Neural progenitor cell (in vitro differentiated cells): ENCODE results near the gene HSD17B2. TPM values are rescaled to one million over a fixed set of nuclear protein-coding genes. Genes with fewer than 3 reads are reported as not detected.

Experiments used
- DNase-seq: peaks from one replicate; pipeline ENCODE4 v3.0.0-alpha.2; 2016; ENCODE audit warnings: low spot score
- H2AFZ ChIP-seq: fragments of 200-600 bp; sonication (generic); replicated peaks from 2 replicates; pipeline ENCODE4 v1.6.1; 2016; ENCODE audit warnings: antibody characterized with exemption
- H3F3A ChIP-seq: fragments of 200-600 bp; sonication (generic); 2 replicates; pipeline ENCODE4 v1.6.1; 2016; ENCODE audit warnings: antibody characterized with exemption, low read depth
- H3K27ac ChIP-seq: fragments of 200-600 bp; sonication (generic); 2 replicates; pipeline ENCODE4 v1.5.1; 2016; ENCODE audit warnings: mild to moderate bottlenecking
- H3K27me3 ChIP-seq: fragments of 200-600 bp; sonication (generic); 2 replicates; pipeline ENCODE4 v1.6.1; 2016; ENCODE audit warnings: mild to moderate bottlenecking, moderate library complexity
- H3K36me3 ChIP-seq: fragments of 200-600 bp; sonication (generic); 2 replicates; pipeline ENCODE4 v1.5.1; 2016
- H3K4me1 ChIP-seq: fragments of 200-600 bp; sonication (generic); 2 replicates; pipeline ENCODE4 v1.6.1; 2016; ENCODE audit warnings: mixed run types
- H3K4me2 ChIP-seq: fragments of 200-600 bp; sonication (generic); 2 replicates; pipeline ENCODE4 v1.6.1; 2016
- H3K4me3 ChIP-seq: fragments of 200-600 bp; sonication (generic); 2 replicates; pipeline ENCODE4 v1.5.1; 2016
- H3K79me2 ChIP-seq: fragments of 200-600 bp; sonication (generic); 2 replicates; pipeline ENCODE4 v1.6.1; 2016; ENCODE audit warnings: low read depth
- H3K9ac ChIP-seq: fragments of 200-600 bp; sonication (generic); 2 replicates; pipeline ENCODE4 v1.6.1; 2016
- H3K9me3 ChIP-seq: fragments of 200-600 bp; sonication (generic); 2 replicates; pipeline ENCODE4 v1.5.1; 2016; ENCODE audit warnings: low read depth
- H4K20me1 ChIP-seq: fragments of 200-600 bp; sonication (generic); 2 replicates; pipeline ENCODE4 v1.6.1; 2016; ENCODE audit warnings: low read depth
- H3K27ac Mint-ChIP-seq: 3 replicates; pipeline ENCODE4 v1.8.0; 2021; ENCODE audit warnings: mixed read lengths
- H3K27me3 Mint-ChIP-seq: 2 replicates; pipeline ENCODE4 v1.8.0; 2022; ENCODE audit warnings: low read depth, mild to moderate bottlenecking, inconsistent platforms, moderate library complexity, mixed read lengths; ENCODE audit not compliant: insufficient read depth
- H3K36me3 Mint-ChIP-seq: 3 replicates; pipeline ENCODE4 v1.8.0; 2021; ENCODE audit warnings: mixed read lengths
- H3K4me1 Mint-ChIP-seq: 3 replicates; pipeline ENCODE4 v1.8.0; 2021; ENCODE audit warnings: mixed read lengths
- H3K4me3 Mint-ChIP-seq: 3 replicates; pipeline ENCODE4 v1.8.0; 2021; ENCODE audit warnings: mild to moderate bottlenecking, moderate library complexity, mixed read lengths
- H3K9me3 Mint-ChIP-seq: 3 replicates; pipeline ENCODE4 v1.8.0; 2020; ENCODE audit warnings: mixed read lengths
- CTCF ChIP-seq: fragments of 200-600 bp; sonication (generic); IDR thresholded peaks from 2 replicates; pipeline ENCODE4 v1.5.1; 2017; ENCODE audit warnings: antibody characterized with exemption, mild to moderate bottlenecking
- EZH2 ChIP-seq: fragments of 200-600 bp; sonication (generic); IDR thresholded peaks from 2 replicates; pipeline ENCODE4 v1.6.1; 2017; ENCODE audit warnings: antibody characterized with exemption, mild to moderate bottlenecking, moderate library complexity
- EZH2phosphoT487 ChIP-seq: fragments of 200-600 bp; sonication (generic); IDR thresholded peaks from 2 replicates; pipeline ENCODE4 v1.6.1; 2017; ENCODE audit warnings: antibody characterized with exemption
- total RNA-seq: library from RNA; depleted of rRNA; stranded (reverse); fragments of >200 nt; gene quantifications from 2 replicates; pipeline ENCODE4 v1.2.3, GENCODE V29; 2015; ENCODE audit warnings: low replicate concordance

HSD17B2 gene
- total RNA-seq, 1 donor from 2014 or later, result not detected

GRCh38 chr16:82013139-82013538 lies 21.9 kb upstream of the HSD17B2 start:
- TF ChIP-seq EZH2 (no peak), CTCF (no peak), EZH2phosphoT487 (no peak)
- no peaks in the 10 kb centered on the region for H4K20me1 ChIP-seq
- H3K27me3 ChIP-seq, result no peaks in the 10 kb centered on the region
- H3K4me1 Mint-ChIP-seq, result no peaks in the 10 kb centered on the region
- peaks cover 2% of the 10 kb centered on the region for H3K36me3 Mint-ChIP-seq
- no peak overlapping the region for H3K4me3 Mint-ChIP-seq
- no peak overlapping the region for H3K4me3 ChIP-seq
- H3K27me3 Mint-ChIP-seq, result peaks cover 13% of the 10 kb centered on the region
- no peaks in the 10 kb centered on the region for H3K79me2 ChIP-seq
- peaks cover 43% of the 10 kb centered on the region for H3K9me3 Mint-ChIP-seq
- no peak overlapping the region for H3K9ac ChIP-seq
- H3K4me2 ChIP-seq, result no peak overlapping the region
- no peak overlapping the region for H3K27ac Mint-ChIP-seq
- H3F3A ChIP-seq, result no peaks in the 10 kb centered on the region
- H3K4me1 ChIP-seq, result no peaks in the 10 kb centered on the region
- no peak overlapping the region for H3K27ac ChIP-seq
- H3K9me3 ChIP-seq, result peaks cover 6% of the 10 kb centered on the region
- DNase-seq, result no peak
- no peaks in the 10 kb centered on the region for H3K36me3 ChIP-seq
- H2AFZ ChIP-seq, result no peak overlapping the region

GRCh38 chr16:82016263-82016662 lies 18.8 kb upstream of the HSD17B2 start:
- Histone ChIP-seq H3K9ac (no peak overlapping the region), H3K36me3 (no peaks in the 10 kb centered on the region), H3F3A (no peaks in the 10 kb centered on the region), H2AFZ (no peak overlapping the region), H3K4me2 (no peak overlapping the region), H3K79me2 (no peaks in the 10 kb centered on the region), H3K27me3 (no peaks in the 10 kb centered on the region), H3K4me1 (no peaks in the 10 kb centered on the region), H3K9me3 (no peaks in the 10 kb centered on the region), H4K20me1 (no peaks in the 10 kb centered on the region), H3K27ac (no peak overlapping the region), H3K4me3 (no peak overlapping the region)
- Mint-ChIP-seq H3K36me3 (peaks cover 2% of the 10 kb centered on the region), H3K9me3 (peaks cover 19% of the 10 kb centered on the region), H3K27ac (no peak overlapping the region), H3K27me3 (peaks cover 5% of the 10 kb centered on the region), H3K4me1 (no peaks in the 10 kb centered on the region), H3K4me3 (no peak overlapping the region)
- TF ChIP-seq EZH2phosphoT487 (no peak), EZH2 (no peak), CTCF (peak; percentile 51)
- no peak for DNase-seq

GRCh38 chr16:82016964-82017363 lies 18.1 kb upstream of the HSD17B2 start:
- no peaks in the 10 kb centered on the region for H3K79me2 ChIP-seq
- Mint-ChIP-seq H3K36me3 (no peaks in the 10 kb centered on the region), H3K9me3 (peaks cover 14% of the 10 kb centered on the region), H3K27ac (no peak overlapping the region), H3K4me3 (no peak overlapping the region), H3K4me1 (no peaks in the 10 kb centered on the region), H3K27me3 (peaks cover 4% of the 10 kb centered on the region)
- no peak overlapping the region for H3K27ac ChIP-seq
- H3K4me3 ChIP-seq, result no peak overlapping the region
- no peaks in the 10 kb centered on the region for H3F3A ChIP-seq
- H2AFZ ChIP-seq, result no peak overlapping the region
- no peak overlapping the region for H3K9ac ChIP-seq
- H3K4me1 ChIP-seq, result no peaks in the 10 kb centered on the region
- no peaks in the 10 kb centered on the region for H3K9me3 ChIP-seq
- no peak for TF ChIP-seq CTCF
- no peak for TF ChIP-seq EZH2
- no peak for TF ChIP-seq EZH2phosphoT487
- H3K36me3 ChIP-seq, result no peaks in the 10 kb centered on the region
- no peaks in the 10 kb centered on the region for H3K27me3 ChIP-seq
- H4K20me1 ChIP-seq, result no peaks in the 10 kb centered on the region
- H3K4me2 ChIP-seq, result no peak overlapping the region
- no peak for DNase-seq
